GM18867 (cell line): Measurements from ENCODE around the gene PLXNA2.

Experiments used
- ATAC-seq: cut with Tn5 transposase; IDR thresholded peaks from one replicate; pipeline ENCODE4 v1.9.1; 2021; ENCODE audit warnings: mild to moderate bottlenecking, moderate library complexity; ENCODE audit not compliant: unreplicated experiment

The PLXNA2 gene

DNA sequence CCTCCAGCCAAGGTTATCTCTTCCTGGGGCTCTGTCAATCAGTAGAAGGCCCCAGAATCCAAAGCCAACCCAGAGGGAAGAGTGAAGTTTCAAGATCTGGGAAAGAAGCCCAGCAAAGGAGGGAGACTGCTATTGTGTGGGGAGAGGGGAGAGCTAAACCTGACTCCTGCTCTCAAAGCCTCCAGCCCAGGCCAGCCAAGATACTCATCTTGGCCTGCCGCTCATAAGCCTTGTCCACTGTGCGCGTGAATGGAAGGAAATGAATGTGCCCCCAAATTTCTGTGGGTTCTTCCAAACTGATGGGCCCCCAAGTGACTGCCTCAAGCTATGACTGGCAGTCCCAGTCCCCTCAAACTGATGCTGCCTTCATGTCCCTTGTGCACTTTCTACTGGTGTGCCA is 2.0 kb downstream of the PLXNA2 start:
- ATAC-seq, result no peak

DNA sequence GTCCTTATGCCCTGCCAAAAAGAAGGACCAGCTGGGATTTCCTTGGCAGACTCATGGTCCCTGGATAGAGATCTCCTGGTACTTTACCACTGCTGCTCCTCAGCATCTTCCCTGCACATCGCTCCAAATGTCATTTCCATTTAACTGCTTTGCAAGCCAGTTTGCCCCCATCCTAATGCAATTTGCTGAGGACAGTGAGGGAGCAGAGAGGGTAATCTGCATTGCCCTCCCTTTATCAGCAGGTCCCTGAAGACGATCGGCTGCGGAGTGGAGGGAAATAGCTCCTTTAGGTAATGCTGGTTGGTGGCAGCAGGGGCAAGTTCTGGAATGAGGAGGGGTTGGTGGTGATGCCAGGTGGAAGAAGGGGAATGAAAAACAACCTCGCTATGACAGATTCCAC is 2.7 kb downstream of the PLXNA2 start:
- no peak for ATAC-seq

DNA sequence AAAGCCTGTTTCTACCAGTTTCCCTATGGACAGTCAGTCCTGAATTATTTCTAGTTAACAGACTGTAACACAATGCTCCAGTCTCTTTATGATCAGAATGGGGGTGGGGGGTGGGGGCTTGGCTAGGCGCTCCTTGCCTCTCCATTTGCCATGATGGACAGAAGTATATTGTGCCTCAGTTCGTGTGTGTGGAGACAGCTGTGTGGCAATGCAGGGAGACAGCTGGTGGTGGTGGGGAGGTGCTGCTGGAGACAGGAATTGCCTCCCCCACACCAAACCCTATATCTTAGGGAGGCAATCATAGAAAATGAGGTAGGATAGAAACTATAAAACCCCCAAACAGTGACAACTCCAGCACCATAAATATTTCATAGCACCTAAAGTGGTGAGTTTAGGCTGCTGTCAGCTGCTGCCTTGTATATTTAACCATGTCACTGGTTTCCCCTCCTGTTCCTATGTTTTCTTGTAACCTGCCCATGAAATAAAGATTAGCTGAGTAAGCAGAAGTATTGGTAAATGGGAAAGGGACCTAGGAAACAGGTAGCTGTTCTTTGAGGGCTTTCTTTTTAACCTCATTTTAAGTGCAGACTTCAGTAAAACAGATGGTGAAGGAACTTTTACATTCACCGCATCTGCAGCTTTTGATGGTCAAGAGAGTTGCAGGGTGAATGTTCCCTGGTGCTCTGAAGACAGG is 3.4 kb downstream of the PLXNA2 start:
- no peak for ATAC-seq

DNA sequence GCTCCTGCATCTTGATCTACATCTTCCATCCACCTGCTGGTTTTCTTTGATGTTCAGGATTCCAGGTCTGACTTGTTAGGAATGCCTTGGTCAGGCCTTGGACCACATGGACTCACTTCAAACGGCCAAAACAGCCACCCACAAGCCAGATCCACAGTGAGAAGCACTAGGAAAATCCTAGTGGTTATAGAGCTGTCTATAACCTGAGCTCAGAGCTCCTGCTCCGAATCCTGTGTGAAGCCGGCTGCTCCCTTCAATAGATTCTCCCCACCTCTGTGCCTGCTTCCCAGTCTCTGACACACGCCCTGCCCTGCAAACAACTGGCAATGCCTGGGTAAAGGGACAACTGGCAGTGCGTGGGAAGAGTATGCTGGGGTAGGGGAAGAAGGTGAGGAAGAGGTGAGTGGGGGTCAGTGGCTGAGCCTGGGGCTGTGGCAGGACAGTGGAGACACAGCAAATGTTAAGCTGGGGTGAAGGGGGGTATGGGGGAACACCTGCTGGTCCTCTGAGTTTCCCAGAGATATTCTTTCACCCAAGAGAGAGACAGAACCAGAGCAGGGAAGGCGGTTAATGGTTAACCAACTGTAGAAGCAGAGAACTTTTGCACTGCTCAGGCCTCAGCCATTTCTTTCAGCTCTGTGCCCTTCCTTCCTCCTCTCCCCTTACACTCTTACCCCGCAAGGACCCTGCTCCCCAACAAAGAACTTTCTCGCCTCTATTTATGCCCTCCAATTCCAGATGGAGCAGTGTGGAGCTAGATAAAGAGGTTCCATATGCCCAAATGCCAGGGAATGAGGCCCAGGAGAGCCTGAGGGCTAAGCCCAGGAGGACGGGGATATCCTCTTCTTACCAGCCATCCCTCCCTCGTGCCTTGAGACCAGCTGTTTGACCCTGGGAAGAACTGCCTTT is 4.5 kb downstream of the PLXNA2 start:
- ATAC-seq, result no peak

DNA sequence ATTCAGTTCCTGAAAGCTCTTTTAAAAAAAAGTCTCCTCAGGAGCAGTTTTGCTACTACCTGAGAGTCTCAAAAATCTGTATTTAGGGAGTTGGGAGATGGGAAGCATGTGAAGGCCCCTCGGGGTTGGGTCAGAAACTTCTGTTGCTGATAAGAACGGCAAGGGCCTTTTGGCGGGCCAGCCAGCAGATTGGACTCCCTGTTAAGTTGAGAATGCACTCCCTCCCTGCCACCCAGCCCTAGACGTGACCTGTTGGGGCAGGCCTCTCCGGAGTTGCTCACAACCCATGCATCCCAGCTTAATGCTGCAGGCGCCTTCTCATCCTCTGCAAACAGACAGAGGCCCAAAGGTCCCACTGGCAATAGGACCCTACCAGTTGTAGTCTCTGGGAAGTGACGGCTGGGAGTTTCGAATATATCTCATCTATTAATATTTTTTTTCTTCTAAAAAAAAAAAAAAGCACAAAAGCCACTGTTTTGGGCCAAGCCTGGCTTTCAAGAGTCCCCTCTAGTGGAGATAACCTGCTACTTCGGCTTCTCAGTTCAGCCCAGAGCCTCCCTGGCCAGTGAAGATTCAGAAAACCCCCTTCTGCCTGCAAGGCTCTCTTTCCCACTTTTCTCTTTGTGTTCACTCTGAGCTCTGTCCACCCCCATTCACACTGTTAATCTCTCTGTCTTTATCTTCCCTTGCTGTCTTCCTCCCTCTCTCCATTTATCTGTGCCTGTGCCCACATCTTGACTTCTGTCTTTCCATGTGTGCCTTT is 5.3 kb downstream of the PLXNA2 start:
- ATAC-seq, result peak; percentile 60

DNA sequence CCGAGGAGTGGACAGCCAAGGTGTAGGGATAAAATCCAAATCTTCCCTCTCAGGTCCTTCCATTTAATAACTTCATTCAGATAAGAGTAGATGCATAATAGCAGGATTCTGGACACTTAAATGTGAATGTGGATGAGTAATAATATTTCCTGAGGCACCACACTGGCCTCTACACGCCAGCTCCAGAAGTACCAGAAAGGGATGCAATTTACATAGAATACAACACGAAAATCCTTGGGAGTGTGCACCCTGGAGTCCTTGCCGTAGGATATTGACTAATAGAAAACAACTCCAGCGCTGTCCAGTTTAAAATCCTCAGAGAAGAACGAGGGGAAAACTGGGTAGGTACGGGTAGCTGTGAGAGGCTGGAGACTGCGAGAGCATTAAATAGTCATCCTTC is 6.9 kb downstream of the PLXNA2 start:
- ATAC-seq, result no peak

DNA sequence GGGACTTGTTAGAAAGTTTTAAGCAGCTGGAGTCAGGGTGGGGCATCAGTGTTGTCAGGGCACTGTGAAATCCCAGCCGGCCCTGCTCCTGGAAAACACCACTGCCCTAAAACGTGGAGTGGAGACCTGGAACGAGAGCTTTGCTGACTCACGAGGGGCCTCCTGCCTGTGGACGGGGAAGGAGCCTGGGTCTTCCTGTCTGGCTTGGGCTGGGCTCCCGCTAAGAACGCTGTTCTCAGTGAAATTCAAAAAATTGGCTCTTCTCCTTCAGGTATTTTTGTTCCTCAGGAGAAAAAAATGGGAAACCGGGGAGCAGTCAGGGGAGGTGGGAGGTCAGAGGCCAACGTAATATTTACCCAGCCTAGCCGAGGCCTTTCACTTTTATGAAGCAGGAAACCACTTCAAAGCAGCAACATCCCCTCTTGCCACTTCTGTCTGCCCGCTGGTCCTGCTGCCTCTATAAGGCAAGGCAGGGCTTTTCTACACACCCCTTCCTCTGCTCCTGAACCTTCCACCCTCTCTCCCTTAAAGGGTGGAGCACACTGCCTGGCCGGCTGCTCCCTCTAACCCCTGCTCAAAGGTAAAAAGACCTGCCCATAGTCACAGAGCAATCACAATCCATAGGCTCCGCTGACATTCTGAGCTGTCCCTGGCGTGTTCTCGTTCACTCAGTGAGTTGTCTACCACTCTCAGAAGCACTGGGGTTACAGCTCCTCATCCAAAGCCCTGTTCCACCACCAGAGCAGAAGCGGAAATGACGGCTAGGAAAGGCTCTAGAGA is 8.0 kb downstream of the PLXNA2 start:
- no peak for ATAC-seq

DNA sequence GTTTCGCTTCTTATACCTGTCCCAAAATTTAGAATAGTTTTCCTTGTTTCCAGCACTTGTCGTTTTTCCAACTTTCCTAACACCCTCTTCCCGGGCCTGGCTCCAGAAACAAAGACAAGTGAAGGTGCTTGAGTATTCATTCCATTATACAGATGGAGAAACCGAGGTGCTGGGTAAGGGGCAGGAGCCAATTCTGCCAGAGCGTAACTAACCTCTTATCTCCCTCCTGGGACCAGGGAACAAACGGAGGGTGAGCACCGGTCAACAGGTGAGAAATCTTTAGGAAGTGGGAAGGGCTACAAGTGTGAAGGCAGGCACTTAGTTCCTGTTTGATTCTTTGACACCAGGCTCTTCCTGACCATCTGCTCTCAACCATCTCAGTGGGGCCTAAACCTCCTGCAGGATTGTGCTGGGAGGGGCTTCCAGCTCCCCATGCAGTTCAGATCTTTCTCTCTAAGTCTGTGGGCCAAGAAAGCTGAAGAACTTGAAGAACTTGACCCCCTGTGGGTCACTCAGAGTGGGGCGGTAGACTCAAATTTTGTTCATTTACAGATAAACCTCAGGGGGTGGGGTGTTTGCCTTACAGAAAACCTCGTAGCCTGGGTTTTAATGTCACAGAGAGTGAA is 8.7 kb downstream of the PLXNA2 start:
- ATAC-seq, result no peak

DNA sequence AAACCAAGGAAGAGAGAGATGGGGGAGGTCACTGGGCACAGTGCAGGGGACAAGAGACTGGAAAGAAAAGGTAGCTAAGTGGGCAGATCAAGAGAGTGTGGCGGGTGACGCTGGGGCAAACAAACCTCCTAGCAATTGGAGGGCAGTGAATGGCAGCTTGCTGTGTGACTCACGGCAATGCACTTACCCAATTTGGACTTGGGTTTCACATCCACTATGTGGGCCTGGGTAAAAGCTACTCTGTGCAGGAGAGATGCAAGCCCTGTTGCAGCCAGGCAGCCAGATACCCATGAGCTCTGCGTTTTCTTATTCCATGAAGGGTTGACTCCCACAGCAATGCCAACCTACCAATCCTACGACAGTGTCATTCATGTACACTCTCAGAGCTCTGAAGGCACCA is 9.5 kb downstream of the PLXNA2 start:
- ATAC-seq, result no peak

DNA sequence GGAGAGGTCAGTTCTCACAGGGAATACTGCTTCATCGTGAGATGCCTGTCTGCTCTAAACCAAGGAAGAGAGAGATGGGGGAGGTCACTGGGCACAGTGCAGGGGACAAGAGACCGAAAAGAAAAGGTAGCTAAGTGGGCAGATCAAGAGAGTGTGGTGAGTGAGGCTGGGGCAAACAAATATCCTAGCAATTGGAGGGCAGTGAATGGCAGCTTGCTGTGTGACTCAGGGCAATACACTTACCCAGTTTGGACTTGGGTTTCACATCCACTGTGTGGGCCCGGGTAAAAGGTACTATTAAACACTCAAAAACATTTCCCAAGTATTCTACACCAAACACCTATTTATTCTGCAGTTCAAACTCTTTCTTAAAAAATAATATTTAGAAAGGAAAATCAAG is 10.2 kb downstream of the PLXNA2 start:
- ATAC-seq, result no peak

DNA sequence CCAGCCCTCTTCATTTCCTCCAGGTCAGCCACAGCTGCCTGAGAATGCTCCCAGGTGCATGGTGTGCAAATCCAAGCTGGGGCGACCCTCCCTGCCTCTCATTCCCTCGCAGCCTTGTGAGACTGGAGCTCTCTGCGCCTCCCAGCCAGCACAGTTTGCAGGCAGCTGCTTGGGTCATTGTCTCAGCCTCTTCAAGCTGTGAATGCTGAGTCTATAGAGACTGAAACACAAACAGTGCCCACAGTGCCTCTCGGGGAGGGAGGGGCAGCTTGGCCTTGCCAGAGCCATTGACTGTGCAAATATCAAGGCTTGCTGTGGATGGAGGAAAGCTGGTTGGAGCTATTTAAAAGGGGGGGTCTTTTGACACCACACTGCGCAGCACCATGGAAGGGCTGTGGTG is 10.6 kb downstream of the PLXNA2 start:
- ATAC-seq, result no peak

DNA sequence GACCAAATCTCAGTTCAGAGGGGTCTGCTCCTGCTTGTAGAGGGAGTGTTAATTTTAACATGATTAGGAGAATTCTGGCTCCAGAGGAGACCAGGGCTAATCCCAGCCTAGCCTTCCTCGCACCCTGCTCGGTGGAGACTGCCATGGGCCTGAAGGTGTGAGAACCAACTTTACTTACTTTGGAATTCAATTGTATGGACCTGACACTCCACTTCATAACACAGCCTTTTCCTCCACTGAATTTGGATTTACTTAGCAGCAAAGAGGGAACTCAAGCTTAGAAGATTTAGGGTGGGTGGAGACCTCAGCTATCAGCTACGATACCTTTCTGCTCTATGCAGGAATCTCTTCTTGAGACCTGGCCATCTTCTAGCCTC is 11.5 kb downstream of the PLXNA2 start:
- ATAC-seq, result no peak

DNA sequence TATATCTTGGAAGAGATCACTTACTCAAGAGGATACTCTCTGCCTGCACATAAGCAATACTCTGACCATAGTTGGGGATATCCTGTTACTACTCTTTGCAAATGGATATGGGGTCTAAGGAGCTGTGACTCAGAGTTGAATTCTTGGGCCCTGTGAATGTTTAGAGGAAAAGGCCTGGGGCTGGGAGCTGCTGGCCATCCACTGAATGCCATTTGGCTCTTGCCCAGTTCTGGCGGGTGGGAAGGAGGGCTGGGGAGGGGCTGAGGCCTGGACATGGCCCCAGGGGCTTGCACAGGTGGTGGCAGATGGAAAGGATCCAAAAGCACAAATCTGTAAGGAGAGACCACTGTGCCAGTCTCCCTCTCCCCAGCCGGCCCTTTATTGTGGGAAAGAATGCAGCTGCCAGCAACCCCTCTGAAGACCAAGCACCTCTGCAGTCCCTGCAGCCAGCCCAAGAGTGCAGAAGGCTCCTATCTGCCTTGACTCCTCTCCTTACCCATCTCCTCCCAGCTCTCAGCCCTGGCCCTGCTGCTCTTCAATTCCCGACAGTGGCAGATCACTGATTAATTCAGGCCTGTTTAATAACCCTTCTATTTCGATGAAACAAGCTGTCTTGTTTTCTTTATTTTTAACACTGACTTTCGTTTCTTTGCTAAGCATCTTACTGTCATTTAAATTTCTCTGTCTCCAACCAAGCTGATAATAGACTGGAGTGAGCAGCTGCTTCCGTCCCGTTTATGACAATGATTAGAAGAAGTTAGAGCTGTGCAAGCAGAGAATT is 12.1 kb downstream of the PLXNA2 start:
- no peak for ATAC-seq

DNA sequence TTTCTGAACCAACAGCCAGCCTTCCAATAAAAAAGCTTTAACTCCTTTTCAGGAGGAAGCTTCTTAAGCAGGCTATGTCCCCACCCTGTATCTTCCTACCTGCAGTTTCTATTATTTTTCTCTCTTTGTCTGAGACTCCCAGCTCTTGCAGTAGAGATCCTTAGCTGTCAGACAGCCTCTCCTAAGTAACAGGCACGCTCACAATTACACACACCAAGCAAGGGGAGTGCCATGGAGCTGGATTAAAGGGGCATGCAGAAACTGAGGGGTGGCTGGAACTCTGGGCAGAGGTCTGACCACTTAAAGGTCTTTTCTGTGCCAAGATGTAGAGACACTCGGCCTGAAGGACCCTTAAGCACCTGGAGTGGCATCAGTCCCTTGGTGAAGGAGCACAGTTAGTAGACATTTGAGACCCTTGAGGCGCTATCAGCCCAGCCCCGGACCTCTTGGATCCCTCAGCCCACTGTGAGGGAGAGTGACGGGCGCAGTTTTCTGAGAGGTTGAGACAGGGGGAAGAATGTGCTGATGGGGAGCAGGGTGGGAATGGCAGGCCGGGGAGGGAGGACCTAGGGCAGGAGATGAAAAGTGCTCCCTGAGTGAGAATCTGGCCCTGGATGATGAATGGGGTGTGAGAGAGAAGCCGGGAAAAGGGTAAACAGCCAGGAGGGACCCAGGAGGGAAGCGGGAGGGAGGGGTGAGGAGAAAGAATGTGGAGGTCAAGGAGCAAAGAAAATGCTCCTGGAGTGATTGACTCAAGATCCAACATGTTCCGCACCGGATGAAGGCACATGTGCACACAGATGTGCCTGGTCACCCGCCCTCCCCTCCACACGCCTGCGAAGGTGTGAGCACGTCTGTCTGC is 13.3 kb downstream of the PLXNA2 start:
- no peak for ATAC-seq

DNA sequence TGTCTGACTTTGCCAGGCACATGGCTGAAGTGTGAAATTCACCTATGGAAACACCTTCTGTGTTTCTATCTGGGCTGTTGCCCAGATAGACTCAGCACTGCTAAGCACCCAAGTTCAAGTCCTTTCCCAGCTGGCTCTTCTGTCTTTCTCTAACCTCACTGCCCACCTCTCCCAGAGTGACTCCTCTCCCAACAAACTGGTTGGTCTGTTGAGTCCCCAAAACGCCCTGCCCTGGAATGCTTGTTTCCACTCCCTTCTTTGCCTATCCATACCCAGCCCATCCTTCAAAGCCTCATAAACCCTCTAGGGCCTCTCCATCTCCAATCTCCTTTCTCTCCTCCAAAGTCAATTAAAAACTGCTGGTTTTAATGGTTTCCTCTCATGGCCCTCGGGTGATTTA is 15.6 kb downstream of the PLXNA2 start:
- ATAC-seq, result no peak

DNA sequence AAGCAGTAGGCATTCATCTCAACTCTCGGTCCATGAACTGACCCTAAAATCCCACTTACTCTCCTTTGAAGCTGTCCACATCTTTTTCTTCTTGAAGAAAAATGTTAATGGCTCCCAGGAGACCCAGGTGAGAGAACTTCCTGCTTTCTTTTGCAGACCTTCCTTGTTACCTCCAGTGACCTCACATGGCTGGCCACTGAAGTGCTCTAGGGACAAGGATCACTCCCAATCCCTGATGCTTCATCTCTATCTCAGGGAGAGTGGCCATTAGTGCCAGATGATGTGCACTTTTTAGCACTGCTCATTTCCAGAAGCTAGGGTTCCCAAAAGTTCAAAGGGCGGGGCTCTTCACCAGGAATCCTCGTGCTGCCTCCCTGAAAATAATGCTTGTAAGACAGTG is 16.2 kb downstream of the PLXNA2 start:
- no peak for ATAC-seq

DNA sequence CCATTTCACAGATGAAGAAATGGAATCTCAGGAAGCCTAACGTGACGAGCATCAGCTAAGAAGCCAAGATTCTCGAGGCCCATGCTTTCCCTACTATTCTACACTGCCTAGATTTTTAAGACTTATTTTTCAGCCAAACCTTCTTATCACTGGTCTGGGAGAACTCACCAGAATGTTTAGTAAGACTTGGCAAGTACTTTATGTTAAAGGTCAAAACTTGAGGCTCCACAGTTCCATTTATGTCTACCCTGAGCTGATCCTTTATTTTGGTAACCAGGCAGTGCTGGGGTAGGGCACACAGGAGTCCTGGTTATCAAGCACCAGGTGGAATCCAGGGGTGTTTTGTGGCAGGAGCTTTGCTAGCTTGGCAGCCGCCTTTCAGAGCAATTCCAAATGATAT is 16.8 kb downstream of the PLXNA2 start:
- ATAC-seq, result no peak

DNA sequence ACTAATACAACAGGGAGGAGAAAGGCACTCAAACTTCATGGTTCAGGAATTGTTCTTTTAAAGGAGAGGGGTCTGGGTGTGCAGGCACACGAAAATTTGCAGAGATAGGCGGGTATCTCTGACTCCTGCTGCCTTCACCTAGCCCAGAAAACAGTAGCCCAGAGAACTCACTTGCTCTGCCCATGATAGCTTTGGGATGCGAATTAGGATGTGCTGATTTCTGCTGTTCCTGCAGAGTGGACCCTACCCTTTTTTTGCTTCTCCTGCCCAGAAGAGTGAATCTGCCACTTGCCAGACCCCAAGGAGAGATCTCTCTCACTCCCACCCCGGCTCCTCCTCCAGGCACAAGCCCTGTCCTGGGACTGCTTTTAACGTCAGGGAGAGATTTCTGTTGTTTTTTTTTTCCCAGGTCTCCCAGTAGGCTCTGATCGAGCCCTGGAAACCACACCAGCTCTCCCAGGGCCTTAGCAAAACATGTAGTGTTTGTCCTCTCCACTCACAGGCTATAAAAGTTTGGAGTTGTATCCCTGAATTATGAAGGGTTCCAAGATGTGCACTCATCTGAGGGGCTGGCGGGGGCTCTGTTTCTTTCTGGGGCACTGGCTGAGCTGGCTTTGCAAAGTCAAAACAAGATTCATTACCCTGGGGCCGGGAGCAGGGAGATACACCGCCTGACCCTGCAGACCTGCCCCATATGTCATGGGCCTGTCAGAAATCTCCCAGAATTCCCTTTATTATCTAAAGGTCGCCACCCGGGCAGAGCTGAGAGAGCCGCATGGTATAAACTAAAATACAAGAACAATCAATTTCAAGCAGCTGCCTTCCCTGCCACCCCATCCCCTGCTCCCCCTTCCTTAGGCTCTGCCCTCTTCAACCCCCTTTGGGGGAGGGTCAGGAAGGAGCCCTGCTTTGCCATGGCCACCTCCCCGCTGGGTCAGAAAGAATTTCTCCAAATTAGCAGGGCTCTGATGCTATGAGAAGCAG is 17.9 kb downstream of the PLXNA2 start:
- no peak for ATAC-seq
